Measurements from ENCODE around the gene VAMP5. TPM values are rescaled to one million over a fixed set of nuclear protein-coding genes. Genes with fewer than 3 reads are reported as not detected.

The VAMP5 gene
- total and polyA plus RNA-seq, 4 donors, result 9.7 to 74.6 (median 40.2) TPM

DNA sequence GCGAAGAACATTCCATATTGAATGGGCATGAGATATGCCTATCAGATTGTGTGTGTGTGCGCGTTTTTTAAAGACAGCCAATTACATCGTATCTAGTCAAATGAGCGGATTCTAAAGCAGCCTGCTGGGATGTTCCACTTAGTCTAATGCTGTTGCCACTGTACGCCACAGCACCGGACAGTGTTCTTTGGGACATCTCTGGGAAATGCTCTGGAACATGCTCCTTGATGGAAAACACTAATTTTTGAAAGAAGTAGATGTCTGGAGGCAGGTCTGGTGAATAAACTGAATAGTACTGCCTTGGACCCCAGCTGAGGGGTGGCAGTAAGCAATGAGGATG, 21.9 kb downstream of the VAMP5 start:
- Histone ChIP-seq H3K4me3 (ENCODE audit: low read depth in 1 of 3, low read length in 3 of 3) (no peak overlapping the region), H3K4me1 (ENCODE audit: control insufficient read depth in 4 of 4, insufficient read depth in 4 of 4, low read length in 3 of 4) (peaks cover 5 to 61% (median 55%) of the 10 kb centered on the region in 4 donors), H3K36me3 (ENCODE audit: control insufficient read depth in 4 of 4, insufficient read depth in 3 of 4, low read depth in 1 of 4, low read length in 3 of 4) (peaks cover 0 to 10% (median 5%) of the 10 kb centered on the region in 4 donors), H3K9me3 (ENCODE audit: control insufficient read depth in 4 of 4, low read length in 3 of 4) (no peaks in the 10 kb centered on the region), H3K27ac (ENCODE audit: low read depth in 1 of 2, low read length in 2 of 2) (no peak overlapping the region), H3K9ac (ENCODE audit: low read depth in 1 of 2, low read length in 2 of 2) (no peak overlapping the region), H3K27me3 (ENCODE audit: control insufficient read depth in 4 of 4, insufficient read depth in 4 of 4, low read length in 3 of 4) (no peaks in the 10 kb centered on the region)
- 88% methylated on average over 7 of the region's 7 CpGs for WGBS
- no peak for DNase-seq (ENCODE audit: low spot score)
- TF ChIP-seq, protein P1, sequence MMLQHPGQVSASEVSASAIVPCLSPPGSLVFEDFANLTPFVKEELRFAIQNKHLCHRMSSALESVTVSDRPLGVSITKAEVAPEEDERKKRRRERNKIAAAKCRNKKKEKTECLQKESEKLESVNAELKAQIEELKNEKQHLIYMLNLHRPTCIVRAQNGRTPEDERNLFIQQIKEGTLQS (IDR thresholded peaks at IDR 0.05), result no peak
- TF ChIP-seq RAD21 (IDR thresholded peaks at IDR 0.05), result no peak
- TF ChIP-seq YY1 (IDR thresholded peaks at IDR 0.05), result no peak
- TF ChIP-seq FOXA2 (IDR thresholded peaks at IDR 0.05), result no peak
- no peak for TF ChIP-seq GABPA (IDR thresholded peaks at IDR 0.05 in 1 of 2, conservative IDR thresholded peaks at IDR 0.05 in 1 of 2)
- no peak for TF ChIP-seq RXRA (IDR thresholded peaks at IDR 0.05)
- TF ChIP-seq CTCF (IDR thresholded peaks at IDR 0.05; ENCODE audit: low read depth, low read length, missing input control), result no peak
- TF ChIP-seq FOXA1 (IDR thresholded peaks at IDR 0.05), result no peak
- no peak for TF ChIP-seq NR2F2 (IDR thresholded peaks at IDR 0.05)
- TF ChIP-seq, protein P2, sequence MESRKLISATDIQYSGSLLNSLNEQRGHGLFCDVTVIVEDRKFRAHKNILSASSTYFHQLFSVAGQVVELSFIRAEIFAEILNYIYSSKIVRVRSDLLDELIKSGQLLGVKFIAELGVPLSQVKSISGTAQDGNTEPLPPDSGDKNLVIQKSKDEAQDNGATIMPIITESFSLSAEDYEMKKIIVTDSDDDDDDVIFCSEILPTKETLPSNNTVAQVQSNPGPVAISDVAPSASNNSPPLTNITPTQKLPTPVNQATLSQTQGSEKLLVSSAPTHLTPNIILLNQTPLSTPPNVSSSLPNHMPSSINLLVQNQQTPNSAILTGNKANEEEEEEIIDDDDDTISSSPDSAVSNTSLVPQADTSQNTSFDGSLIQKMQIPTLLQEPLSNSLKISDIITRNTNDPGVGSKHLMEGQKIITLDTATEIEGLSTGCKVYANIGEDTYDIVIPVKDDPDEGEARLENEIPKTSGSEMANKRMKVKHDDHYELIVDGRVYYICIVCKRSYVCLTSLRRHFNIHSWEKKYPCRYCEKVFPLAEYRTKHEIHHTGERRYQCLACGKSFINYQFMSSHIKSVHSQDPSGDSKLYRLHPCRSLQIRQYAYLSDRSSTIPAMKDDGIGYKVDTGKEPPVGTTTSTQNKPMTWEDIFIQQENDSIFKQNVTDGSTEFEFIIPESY (IDR thresholded peaks at IDR 0.05), result no peak
- TF ChIP-seq TAF1 (conservative IDR thresholded peaks at IDR 0.05), result no peak
- TF ChIP-seq, protein P3, sequence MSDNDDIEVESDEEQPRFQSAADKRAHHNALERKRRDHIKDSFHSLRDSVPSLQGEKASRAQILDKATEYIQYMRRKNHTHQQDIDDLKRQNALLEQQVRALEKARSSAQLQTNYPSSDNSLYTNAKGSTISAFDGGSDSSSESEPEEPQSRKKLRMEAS (IDR thresholded peaks at IDR 0.05), result no peak
- TF ChIP-seq REST (IDR thresholded peaks at IDR 0.05), result no peak
- TF ChIP-seq JUND (IDR thresholded peaks at IDR 0.05), result no peak
- TF ChIP-seq SP1 (IDR thresholded peaks at IDR 0.05), result no peak
- TF ChIP-seq HNF4A (conservative IDR thresholded peaks at IDR 0.05), result no peak
- no peak for TF ChIP-seq EGR1 (IDR thresholded peaks at IDR 0.05; ENCODE audit: low read depth in 2 of 2)
- no peak for TF ChIP-seq HNF4G (IDR thresholded peaks at IDR 0.05)
